Measurements from ENCODE around the gene NTRK2.
"Not testable (repeated sequence)": the region's sequence is repeated elsewhere in the genome, so short reads cannot be mapped to it uniquely, and the experiment has no call there.

NTRK2 gene

DNA sequence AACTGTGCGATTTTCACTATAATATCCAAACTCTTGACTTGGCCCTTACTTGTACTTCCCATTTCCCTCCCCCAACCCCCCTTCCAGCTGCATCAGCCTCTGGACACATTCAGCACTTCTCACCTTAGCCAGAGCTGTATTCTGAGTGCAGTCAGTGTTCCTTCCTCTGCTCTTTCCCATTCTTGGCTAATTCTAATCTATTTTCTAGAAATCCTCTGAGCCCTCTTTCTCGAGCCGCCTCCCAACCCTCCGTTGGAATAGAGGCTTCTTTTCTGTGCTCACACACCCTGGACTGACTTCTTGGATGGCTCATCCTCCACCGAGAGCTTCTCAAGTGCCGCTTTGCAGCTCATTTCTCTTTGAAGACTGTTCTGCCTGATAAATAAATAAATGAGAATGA, 188.8 kb downstream of the NTRK2 start:
- no peak for DNase-seq

DNA sequence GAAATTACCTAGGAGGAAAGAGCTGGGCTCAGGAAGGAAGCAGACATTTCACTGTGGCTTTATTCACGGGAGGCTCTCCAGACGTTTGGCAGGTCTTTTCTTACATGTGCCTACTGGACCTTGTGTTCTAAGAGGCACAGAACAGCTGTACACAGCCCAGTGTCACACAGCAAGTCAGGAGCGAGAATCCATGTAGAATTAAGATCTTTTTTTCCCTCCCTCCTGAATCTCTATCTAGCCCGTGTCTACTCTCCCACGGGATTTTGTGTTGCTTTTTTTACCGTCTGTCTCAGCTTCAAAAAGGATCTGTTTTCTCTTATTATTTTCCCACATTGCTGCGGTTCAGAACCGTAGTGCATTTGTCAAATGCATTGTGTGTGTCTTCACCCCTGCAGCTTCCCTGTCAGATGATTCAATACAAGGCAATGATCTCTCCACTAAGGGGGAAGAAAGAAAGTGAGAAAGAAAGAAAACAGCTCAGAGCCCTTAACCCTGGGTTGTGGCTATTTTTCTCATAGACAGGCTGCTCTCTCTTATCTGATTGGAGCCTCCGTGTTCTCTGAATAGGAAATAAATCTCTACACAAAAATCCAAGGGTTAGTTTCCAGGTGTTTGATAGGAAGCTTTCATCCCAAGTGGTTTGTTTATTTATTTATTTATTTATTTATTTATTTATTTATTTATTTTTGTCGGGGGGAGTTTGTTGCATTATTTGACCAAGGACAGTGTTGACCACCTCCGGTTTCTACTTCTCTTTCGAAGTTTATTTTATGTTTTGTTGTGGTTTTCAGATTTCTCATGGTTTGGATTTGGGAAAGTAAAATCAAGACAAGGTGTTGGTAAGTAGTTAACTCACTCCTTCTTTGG, 191.0 kb downstream of the NTRK2 start:
- DNase-seq, result no peak

GRCh38 chr9:84861455-84861854, 191.9 kb downstream of the NTRK2 start:
- DNase-seq, result no peak

DNA sequence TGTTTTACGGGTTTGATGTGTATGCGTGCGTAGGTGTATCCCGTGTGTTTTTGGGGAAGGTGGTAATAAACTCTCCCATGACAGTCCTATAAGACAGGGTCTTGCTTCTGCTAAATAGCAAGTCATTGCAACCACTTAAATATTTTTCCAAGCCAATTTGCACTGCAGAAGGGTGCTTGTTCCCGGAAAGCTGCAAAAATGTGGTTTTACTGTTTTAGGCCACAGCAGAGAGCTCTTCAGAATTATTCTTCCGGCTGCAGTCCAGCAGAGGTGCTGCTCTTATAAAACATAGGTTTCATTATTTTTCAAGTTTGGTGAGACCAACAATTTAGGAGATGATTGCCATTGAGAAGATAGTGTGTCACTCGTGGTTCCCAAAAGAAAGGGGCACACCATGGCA, 192.8 kb downstream of the NTRK2 start:
- no peak for DNase-seq

GRCh38 chr9:84862810-84863287, 193.3 kb downstream of the NTRK2 start:
- no peak for DNase-seq

- no peak for DNase-seq
Measured at GRCh38 chr9:84863372-84863771, 193.8 kb downstream of the NTRK2 start.

DNA sequence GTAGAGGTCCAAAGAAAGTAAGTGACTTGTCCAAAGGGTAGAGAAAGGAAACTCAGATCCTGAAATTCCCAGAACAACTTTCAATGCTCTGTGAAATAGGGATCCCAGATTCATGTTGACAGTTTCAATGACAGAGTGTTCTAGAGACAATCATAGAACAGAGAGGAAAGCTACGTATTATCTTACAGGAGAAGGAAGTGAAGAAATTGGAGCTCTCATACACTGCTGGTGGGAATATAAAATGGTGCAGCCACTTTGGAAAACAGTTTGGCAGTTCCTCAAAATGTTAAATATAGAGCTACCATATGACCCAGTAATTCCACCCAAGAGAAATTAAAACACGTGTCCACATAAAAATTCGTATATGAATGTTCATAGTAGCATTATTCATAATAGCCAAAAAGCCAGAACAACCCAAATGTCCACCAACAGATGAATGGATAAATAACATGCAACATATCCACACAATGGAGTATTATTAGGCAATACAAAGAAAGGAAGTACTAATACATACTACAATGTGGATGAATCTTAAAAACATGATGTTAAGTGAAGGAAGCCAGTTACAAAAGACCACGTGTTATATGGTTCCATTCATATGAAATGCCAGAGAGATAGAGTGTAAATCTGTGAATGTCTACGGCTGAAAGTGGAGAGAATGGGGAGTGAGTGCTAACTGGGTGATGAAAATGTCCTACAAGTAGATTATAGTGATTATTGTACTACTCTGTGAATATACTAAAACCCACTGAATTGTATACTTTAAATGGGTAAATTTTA, 197.1 kb downstream of the NTRK2 start:
- no peak for DNase-seq

GRCh38 chr9:84867186-84867585, 197.7 kb downstream of the NTRK2 start:
- no peak for DNase-seq

GRCh38 chr9:84869091-84869490, 199.6 kb downstream of the NTRK2 start:
- no peak for DNase-seq

DNA sequence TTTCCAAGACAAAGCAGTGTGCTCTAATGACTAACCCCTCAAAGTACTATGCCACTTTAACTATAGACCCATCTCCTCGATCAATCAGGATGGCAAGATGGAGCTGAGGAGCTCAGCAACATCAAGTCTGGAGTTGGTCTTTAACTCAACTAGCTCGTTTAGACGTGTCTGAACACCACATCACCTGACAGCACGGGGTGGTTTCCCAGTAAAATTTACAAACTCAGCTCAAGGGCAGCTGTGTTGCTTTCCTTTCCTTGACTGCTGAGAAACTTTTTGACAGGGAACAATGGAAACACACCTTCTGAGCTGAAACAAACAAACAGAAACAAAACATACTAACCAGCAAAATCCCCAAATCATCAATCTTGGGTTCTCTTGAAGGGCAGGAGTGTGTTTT, 202.5 kb downstream of the NTRK2 start:
- DNase-seq, result no peak

GRCh38 chr9:84874022-84874421, 204.5 kb downstream of the NTRK2 start:
- no peak for DNase-seq

GRCh38 chr9:84874596-84874995, 205.1 kb downstream of the NTRK2 start:
- no peak for DNase-seq

GRCh38 chr9:84875193-84875592, 205.7 kb downstream of the NTRK2 start:
- DNase-seq, result no peak

- DNase-seq, result no peak
Measured at GRCh38 chr9:84879631-84880030, 210.1 kb downstream of the NTRK2 start.

DNA sequence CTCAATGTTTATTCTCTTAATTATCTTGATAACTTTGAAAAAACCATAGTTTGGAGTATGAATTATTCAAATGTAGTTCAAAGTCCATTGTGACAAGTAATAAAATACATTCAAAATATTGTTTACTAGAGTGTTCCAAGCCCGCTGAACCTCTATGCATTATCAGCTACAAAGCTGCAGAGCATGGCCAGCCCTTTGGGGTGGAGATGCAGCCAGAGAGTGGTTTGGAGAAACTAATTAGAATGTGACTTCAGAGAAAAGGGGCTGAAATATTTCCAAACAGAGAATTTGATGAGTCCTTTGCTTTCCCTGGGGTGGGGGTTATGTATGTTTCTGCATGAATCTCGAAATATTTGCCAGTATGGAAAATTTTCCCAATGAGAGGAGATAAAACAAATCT, 211.3 kb downstream of the NTRK2 start:
- no peak for DNase-seq

DNA sequence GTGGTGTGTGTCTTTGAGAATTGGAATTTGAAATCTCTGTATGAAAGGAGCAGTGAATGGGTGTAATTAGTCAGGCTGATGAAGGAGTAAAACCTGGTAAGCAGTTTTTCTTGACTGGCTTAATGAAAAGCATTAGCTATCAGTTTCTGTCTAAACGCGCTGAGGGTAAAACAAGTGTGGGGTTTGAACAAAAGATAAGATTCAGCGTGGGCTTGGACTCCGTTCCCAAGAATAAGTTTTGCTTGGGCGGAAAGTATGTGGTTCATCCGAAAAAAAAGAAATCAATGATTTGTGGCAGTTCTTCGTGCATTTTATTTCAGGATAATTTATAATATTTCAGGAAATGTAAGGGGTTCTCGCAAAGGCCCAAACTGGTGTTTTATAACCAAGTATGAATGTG, 217.3 kb downstream of the NTRK2 start:
- no peak for DNase-seq

- DNase-seq, result no peak
Measured at GRCh38 chr9:84891924-84892323, 222.4 kb downstream of the NTRK2 start.

GRCh38 chr9:84893419-84894128, 224.0 kb downstream of the NTRK2 start:
- DNase-seq, result no peak

DNA sequence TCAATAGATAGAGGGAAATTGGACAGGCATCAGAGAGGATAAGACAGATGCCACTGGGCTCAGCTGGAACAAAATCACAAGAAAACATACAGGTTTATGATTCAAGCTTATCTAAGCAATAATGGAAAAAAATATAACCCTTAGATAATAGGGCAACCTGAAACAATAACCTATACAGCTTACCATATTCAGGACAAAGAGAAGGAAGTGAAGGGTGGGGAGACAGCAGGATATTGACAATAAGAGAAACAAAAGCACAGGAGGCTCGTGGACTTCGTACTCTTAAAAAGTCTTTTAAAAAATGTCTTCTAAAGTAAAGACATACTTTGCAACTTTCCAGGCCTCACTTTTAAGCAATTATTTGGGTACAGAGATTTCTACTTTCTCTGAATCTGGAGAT, 225.3 kb downstream of the NTRK2 start:
- DNase-seq, result no peak

- DNase-seq, result no peak
Measured at GRCh38 chr9:84897362-84898094, 228.0 kb downstream of the NTRK2 start.

DNA sequence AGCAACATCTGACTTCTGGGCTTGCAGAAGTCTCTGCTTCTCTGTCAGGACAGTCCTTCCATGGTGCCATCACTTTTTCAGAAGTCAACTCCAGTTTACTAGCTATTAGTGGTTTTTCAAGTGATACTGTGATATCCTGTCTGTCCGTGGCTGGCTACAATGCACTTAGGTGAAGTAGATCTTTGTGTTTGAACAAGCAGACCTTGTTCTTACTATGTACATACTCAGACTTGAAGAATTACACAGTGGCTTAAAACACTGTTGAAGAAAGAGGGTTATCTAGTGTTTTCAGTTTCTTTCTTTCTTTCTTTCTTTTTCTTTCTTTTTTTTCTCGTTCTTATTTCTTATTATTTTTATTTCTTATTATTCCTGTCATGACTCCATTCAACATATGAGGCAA, 228.7 kb downstream of the NTRK2 start:
- DNase-seq, result no peak

- DNase-seq, result not testable (repeated sequence)
Measured at GRCh38 chr9:84898618-84899017, 229.1 kb downstream of the NTRK2 start.

GRCh38 chr9:84899326-84899725, 229.8 kb downstream of the NTRK2 start:
- DNase-seq, result no peak

Measured in activated CD8-positive, alpha-beta memory T cell treated with anti-CD3 and anti-CD28 coated beads, Interleukin-2, amount 50 U/mL, for 48 hours (primary cell).